ENCODE measurements around the gene MAP1A. TPM values are rescaled to one million over a fixed set of nuclear protein-coding genes. Genes with fewer than 3 reads are reported as not detected.

The MAP1A gene
- total RNA-seq, 2 donors from 2014 or later = 1.9 to 7.4 TPM

- DNase-seq = no peak
- no peak for ATAC-seq
- intact Hi-C loops (cut with DNase I, micrococcal nuclease) = no loop called here
Observed at GRCh38 chr15:43509660-43510199, 7.7 kb upstream of the MAP1A start.

GRCh38 chr15:43510200-43511011 is 7.0 kb upstream of the MAP1A start:
- ATAC-seq (peak; percentile 98), DNase-seq (peak; percentile 99)
- intact Hi-C loops (cut with DNase I, micrococcal nuclease) = no loop called here

- peak; percentile 54 for ATAC-seq
- DNase-seq = peak in 1 of 2 donors; percentile 39
- intact Hi-C loops (cut with DNase I, micrococcal nuclease) = no loop called here
Observed at GRCh38 chr15:43511012-43511885, 6.2 kb upstream of the MAP1A start.

- ATAC-seq (no peak), DNase-seq (no peak)
- intact Hi-C loops (cut with DNase I, micrococcal nuclease) = no loop called here
Observed at GRCh38 chr15:43513550-43513949, 3.9 kb upstream of the MAP1A start.

GRCh38 chr15:43514241-43515057 is 3.0 kb upstream of the MAP1A start:
- DNase-seq (no peak), ATAC-seq (no peak)
- intact Hi-C loops (cut with DNase I, micrococcal nuclease) = no loop called here

- no peak for ATAC-seq
- intact Hi-C loops (cut with DNase I, micrococcal nuclease) = no loop called here
- DNase-seq = no peak
Observed at GRCh38 chr15:43515741-43516140, 1.7 kb upstream of the MAP1A start.

- DNase-seq (peak in 1 of 2 donors; percentile 48), ATAC-seq (no peak)
- intact Hi-C loops (cut with DNase I, micrococcal nuclease) = no loop called here
Observed at GRCh38 chr15:43516185-43516584, 1.2 kb upstream of the MAP1A start.

- no peak for DNase-seq
- ATAC-seq = no peak
- intact Hi-C loops (cut with DNase I, micrococcal nuclease) = no loop called here
Observed at GRCh38 chr15:43516801-43517353, 531 bp upstream of the MAP1A start.

GRCh38 chr15:43518197-43518761 is 871 bp downstream of the MAP1A start:
- intact Hi-C loops (cut with DNase I, micrococcal nuclease) = no loop called here
- DNase-seq (no peak), ATAC-seq (peak; percentile 36)

- no peak for DNase-seq
- intact Hi-C loops (cut with DNase I, micrococcal nuclease) = no loop called here
Observed at GRCh38 chr15:43519196-43519595, 1.8 kb downstream of the MAP1A start.

GRCh38 chr15:43520138-43520537 is 2.7 kb downstream of the MAP1A start:
- DNase-seq (no peak), ATAC-seq (no peak)
- intact Hi-C loops (cut with DNase I, micrococcal nuclease) = no loop called here

More at GRCh38 chr15:43519196-43519595, 1.8 kb downstream of the MAP1A start:
- no peak for ATAC-seq

GRCh38 chr15:43521419-43521818 is 4.0 kb downstream of the MAP1A start:
- no peak for DNase-seq
- no peak for ATAC-seq
- intact Hi-C loops (cut with DNase I, micrococcal nuclease) = no loop called here

- DNase-seq (no peak), ATAC-seq (no peak)
- intact Hi-C loops (cut with DNase I, micrococcal nuclease) = no loop called here
Observed at GRCh38 chr15:43522247-43522646, 4.8 kb downstream of the MAP1A start.

GRCh38 chr15:43523646-43524045 is 6.2 kb downstream of the MAP1A start:
- DNase-seq (no peak), ATAC-seq (no peak)
- intact Hi-C loops (cut with DNase I, micrococcal nuclease) = no loop called here

GRCh38 chr15:43524254-43524845 is 6.9 kb downstream of the MAP1A start:
- intact Hi-C loops (cut with DNase I, micrococcal nuclease) = no loop called here
- DNase-seq = no peak
- ATAC-seq = no peak

- ATAC-seq (no peak), DNase-seq (no peak)
- intact Hi-C loops (cut with DNase I, micrococcal nuclease) = no loop called here
Observed at GRCh38 chr15:43525131-43525530, 7.7 kb downstream of the MAP1A start.

- no peak for DNase-seq
- no peak for ATAC-seq
- intact Hi-C loops (cut with DNase I, micrococcal nuclease) = no loop called here
Observed at GRCh38 chr15:43526261-43526930, 9.0 kb downstream of the MAP1A start.

All from left colon (tissue), 2 donors.